CD14-positive monocyte (primary cell): ENCODE measurements around the gene NME5. TPM values are rescaled to one million over a fixed set of nuclear protein-coding genes. Genes with fewer than 3 reads are reported as not detected.

Experiments
- DNase-seq, 3 donors: peaks; one replicate each; pipeline ENCODE4 v3.0.0-alpha.2; 2011 to 2022
- H2AFZ ChIP-seq: 2 replicates; pipeline ENCODE4 v1.6.0; 2012; ENCODE audit warnings: mild to moderate bottlenecking, low read depth, low read length, inconsistent platforms; ENCODE audit not compliant: insufficient read depth, poor library complexity, severe bottlenecking
- H3K27ac ChIP-seq, 2 donors: 1 replicate in 1 of 2; 2 replicates in 1 of 2; pipeline ENCODE4 v1.5.1; 2012 to 2013; ENCODE audit warnings: low read length in 2 of 2, control low read depth in 1 of 2, inconsistent platforms in 1 of 2, low read depth in 1 of 2, mild to moderate bottlenecking in 1 of 2
- H3K27me3 ChIP-seq, 2 donors: one replicate each; pipeline versions ENCODE4 v1.6.0 to v1.6.1; 2011 to 2013; ENCODE audit warnings: low read length in 2 of 2; ENCODE audit not compliant: control insufficient read depth in 2 of 2, insufficient read depth in 2 of 2
- H3K36me3 ChIP-seq, 2 donors: replicated peaks in 1 of 2; 1 replicate in 1 of 2; 2 replicates in 1 of 2; pipeline versions ENCODE4 v1.5.1 to v1.6.1; 2012 to 2013; ENCODE audit warnings: low read length in 2 of 2, control low read depth in 1 of 2, inconsistent platforms in 1 of 2, mild to moderate bottlenecking in 1 of 2; ENCODE audit not compliant: insufficient read depth in 2 of 2, control insufficient read depth in 1 of 2
- H3K4me1 ChIP-seq, 2 donors: 1 replicate in 1 of 2; 2 replicates in 1 of 2; pipeline versions ENCODE4 v1.5.1 to v1.6.1; 2012 to 2013; ENCODE audit warnings: low read length in 2 of 2, control low read depth in 1 of 2, inconsistent platforms in 1 of 2, mild to moderate bottlenecking in 1 of 2, moderate library complexity in 1 of 2; ENCODE audit not compliant: insufficient read depth in 2 of 2, control insufficient read depth in 1 of 2
- H3K4me2 ChIP-seq: replicated peaks from 2 replicates; pipeline ENCODE3; 2012; ENCODE audit warnings: low read length, moderate library complexity, mild to moderate bottlenecking; ENCODE audit not compliant: poor library complexity, severe bottlenecking; ENCODE audit errors: extremely low read depth
- H3K4me3 ChIP-seq, 3 experiments: fragments of 200-600 bp in 1 of 3; sonication (generic) in 1 of 3; replicated peaks in 1 of 3; 1 replicate in 2 of 3; 2 replicates in 1 of 3; pipeline ENCODE4 v1.5.1; 2011 to 2013; ENCODE audit warnings: low read length in 3 of 3, mild to moderate bottlenecking in 3 of 3, control low read depth in 2 of 3, low read depth in 2 of 3, inconsistent platforms in 1 of 3, moderate library complexity in 1 of 3
- H3K79me2 ChIP-seq: 2 replicates; pipeline ENCODE4 v1.6.0; 2012; ENCODE audit warnings: mild to moderate bottlenecking, control low read depth, inconsistent platforms, low read length, moderate library complexity; ENCODE audit not compliant: insufficient read depth
- H3K9ac ChIP-seq: 2 replicates; pipeline ENCODE4 v1.6.0; 2017; ENCODE audit warnings: low read length, mild to moderate bottlenecking; ENCODE audit not compliant: insufficient read depth, poor library complexity, severe bottlenecking
- H3K9me3 ChIP-seq, 2 donors: replicated peaks in 1 of 2; 1 replicate in 1 of 2; 2 replicates in 1 of 2; pipeline versions ENCODE4 v1.5.1 to v1.6.1; 2012 to 2013; ENCODE audit warnings: low read length in 2 of 2, control low read depth in 1 of 2; ENCODE audit not compliant: control insufficient read depth in 1 of 2, insufficient read depth in 1 of 2
- H4K20me1 ChIP-seq: 2 replicates; pipeline ENCODE4 v1.6.0; 2012; ENCODE audit warnings: mild to moderate bottlenecking, low read length, control low read depth, moderate library complexity; ENCODE audit not compliant: insufficient read depth
- H3K27ac Mint-ChIP-seq, 7 donors: one replicate each; pipeline ENCODE4 v1.8.0; 2020; ENCODE audit warnings: mild to moderate bottlenecking in 7 of 7, mixed read lengths in 7 of 7, moderate library complexity in 6 of 7, inconsistent platforms in 2 of 7
- H3K27me3 Mint-ChIP-seq, 3 donors: one replicate each; pipeline ENCODE4 v1.8.0; 2021 to 2022; ENCODE audit warnings: low read depth in 3 of 3, mild to moderate bottlenecking in 3 of 3, mixed read lengths in 3 of 3, moderate library complexity in 3 of 3, inconsistent platforms in 1 of 3
- H3K36me3 Mint-ChIP-seq, 2 donors: one replicate each; pipeline ENCODE4 v1.8.0; 2020; ENCODE audit warnings: mixed read lengths in 2 of 2, inconsistent platforms in 1 of 2, mild to moderate bottlenecking in 1 of 2
- H3K4me1 Mint-ChIP-seq: one replicate; pipeline ENCODE4 v1.8.0; 2020; ENCODE audit warnings: mild to moderate bottlenecking, mixed read lengths
- H3K4me3 Mint-ChIP-seq, 2 donors: one replicate each; pipeline ENCODE4 v1.8.0; 2020; ENCODE audit warnings: mild to moderate bottlenecking in 2 of 2, mixed read lengths in 2 of 2, moderate library complexity in 1 of 2
- H3K9me3 Mint-ChIP-seq, 7 donors: one replicate each; pipeline ENCODE4 v1.8.0; 2020 to 2022; ENCODE audit warnings: mixed read lengths in 7 of 7, mild to moderate bottlenecking in 6 of 7, moderate library complexity in 6 of 7, inconsistent platforms in 2 of 7
- WGBS: methylation state at CpG from one replicate; pipeline ENCODE4 v1.1.5; 2013; ENCODE audit warnings: missing lambda C conversion rate; ENCODE audit not compliant: insufficient coverage; 5-methylcytosine and 5-hydroxymethylcytosine counted together
- intact Hi-C, 2 donors: fragments of 100-400 bp; cut with micrococcal nuclease; formaldehyde crosslinking; loops; one replicate each; pipeline versions ENCODE4 v1.15.0 to v1.15.1; 2023
- polyA plus RNA-seq, 3 donors: library from polyadenylated mRNA; depleted of rRNA in 1 of 3; unstranded in 2 of 3; stranded (reverse) in 1 of 3; fragments of 300-500 nt in 2 of 3; fragments of >200 nt in 1 of 3; fragmentation: Illumina TruSeq in 2 of 3; gene quantifications; 1 replicate in 2 of 3; 2 replicates in 1 of 3; pipeline ENCODE4 v1.2.3, GENCODE V29; 2012 to 2021
- TF ChIP-seq, protein P1 (sequence below): fragments of 200-600 bp; IDR thresholded peaks from one replicate; pipeline ENCODE4 v1.8.0; 2022; ENCODE audit warnings: antibody characterized with exemption, mild to moderate bottlenecking

NME5 gene
- polyA plus RNA-seq, 3 donors = not detected

GRCh38 chr5:138177941-138178515 is 38.8 kb upstream of the NME5 start:
- Histone ChIP-seq H3K4me3 (peak overlapping the region; percentile 73 to 94 (median 79)), H3K36me3 (peaks cover 33 to 55% of the 10 kb centered on the region in 2 donors), H2AFZ (peak overlapping the region; percentile 93), H3K27ac (peak overlapping the region; percentile 15 to 63), H3K9ac (peak overlapping the region; percentile 64), H3K9me3 (no peaks in the 10 kb centered on the region), H3K4me1 (peaks cover 29 to 35% of the 10 kb centered on the region in 2 donors), H3K27me3 (no peaks in the 10 kb centered on the region), H4K20me1 (peaks cover 5% of the 10 kb centered on the region), H3K4me2 (peak overlapping the region; percentile 99), H3K79me2 (peaks cover 68% of the 10 kb centered on the region)
- no peak overlapping the region for H3K27ac Mint-ChIP-seq
- no peak overlapping the region for H3K4me3 Mint-ChIP-seq
- TF ChIP-seq, protein P1, sequence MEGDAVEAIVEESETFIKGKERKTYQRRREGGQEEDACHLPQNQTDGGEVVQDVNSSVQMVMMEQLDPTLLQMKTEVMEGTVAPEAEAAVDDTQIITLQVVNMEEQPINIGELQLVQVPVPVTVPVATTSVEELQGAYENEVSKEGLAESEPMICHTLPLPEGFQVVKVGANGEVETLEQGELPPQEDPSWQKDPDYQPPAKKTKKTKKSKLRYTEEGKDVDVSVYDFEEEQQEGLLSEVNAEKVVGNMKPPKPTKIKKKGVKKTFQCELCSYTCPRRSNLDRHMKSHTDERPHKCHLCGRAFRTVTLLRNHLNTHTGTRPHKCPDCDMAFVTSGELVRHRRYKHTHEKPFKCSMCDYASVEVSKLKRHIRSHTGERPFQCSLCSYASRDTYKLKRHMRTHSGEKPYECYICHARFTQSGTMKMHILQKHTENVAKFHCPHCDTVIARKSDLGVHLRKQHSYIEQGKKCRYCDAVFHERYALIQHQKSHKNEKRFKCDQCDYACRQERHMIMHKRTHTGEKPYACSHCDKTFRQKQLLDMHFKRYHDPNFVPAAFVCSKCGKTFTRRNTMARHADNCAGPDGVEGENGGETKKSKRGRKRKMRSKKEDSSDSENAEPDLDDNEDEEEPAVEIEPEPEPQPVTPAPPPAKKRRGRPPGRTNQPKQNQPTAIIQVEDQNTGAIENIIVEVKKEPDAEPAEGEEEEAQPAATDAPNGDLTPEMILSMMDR = no peak
- peak in 1 of 3 donors; percentile 9 for DNase-seq
- intact Hi-C loops = loop anchor here in 1 of 2 donors (5.0 to 10.0 kb wide), 3 partner anchors 34 to 367 kb away; partner anchors contain the start of genes CDC23, ETF1 and FAM53C
- H3K36me3 Mint-ChIP-seq = peaks cover 34 to 59% of the 10 kb centered on the region in 2 donors
- H3K9me3 Mint-ChIP-seq = no peaks in the 10 kb centered on the region
- peaks cover 5% of the 10 kb centered on the region for H3K4me1 Mint-ChIP-seq
- WGBS = 0% methylated on average over 11 of the region's 16 CpGs
- H3K27me3 Mint-ChIP-seq = no peaks in the 10 kb centered on the region

- H3K9me3 ChIP-seq = no peaks in the 10 kb centered on the region
- DNase-seq = no peak
- peaks cover 5 to 7% of the 10 kb centered on the region in 2 donors for H3K4me1 ChIP-seq
- H2AFZ ChIP-seq = no peak overlapping the region
- peaks cover 12% of the 10 kb centered on the region for H3K79me2 ChIP-seq
- H3K27ac ChIP-seq = no peak overlapping the region
- peaks cover 80 to 100% of the 10 kb centered on the region in 2 donors for H3K36me3 ChIP-seq
- no peak overlapping the region for H3K27ac Mint-ChIP-seq
- H3K9ac ChIP-seq = no peak overlapping the region
- H3K4me1 Mint-ChIP-seq = peaks cover 5% of the 10 kb centered on the region
- H3K4me3 Mint-ChIP-seq = no peak overlapping the region
- intact Hi-C loops = loop anchor here in 1 of 2 donors (10.0 kb wide), 1 partner anchor 375 kb away; the partner anchor contains the start of gene ETF1
- H4K20me1 ChIP-seq = no peaks in the 10 kb centered on the region
- H3K36me3 Mint-ChIP-seq = peaks cover 79 to 97% of the 10 kb centered on the region in 2 donors
- H3K4me3 ChIP-seq = no peak overlapping the region
- H3K27me3 Mint-ChIP-seq = no peaks in the 10 kb centered on the region
- no peaks in the 10 kb centered on the region for H3K9me3 Mint-ChIP-seq
- TF ChIP-seq, protein P1 = no peak
- H3K4me2 ChIP-seq = no peak overlapping the region
- no peaks in the 10 kb centered on the region for H3K27me3 ChIP-seq
Observed at GRCh38 chr5:138170299-138170698, 31.1 kb upstream of the NME5 start.
